GM10248 (cell line): ENCODE data around the gene BAIAP2L1.

Experiments used
- CTCF ChIA-PET: fragments of 300-600 bp; sonication (Branson Sonifier 250); formaldehyde crosslinking; extraction: SDS; loops from one replicate; lab custom pipeline; 2021; ENCODE audit warnings: antibody characterized with exemption; lab: Yijun Ruan, JAX
- POLR2A ChIA-PET: fragments of 350-650 bp; sonication (Branson Sonifier 250); formaldehyde crosslinking; extraction: SDS; loops from one replicate; lab custom pipeline; 2020; ENCODE audit warnings: antibody characterized with exemption; lab: Yijun Ruan, JAX
- DNase-seq: peaks from one replicate; pipeline ENCODE4 v3.0.0; 2012; ENCODE audit errors: extremely low spot score
- TF ChIP-seq, protein P1 (sequence below): IDR thresholded peaks from 2 replicates; pipeline ENCODE4 v1.5.1; 2012; ENCODE audit warnings: mild to moderate bottlenecking, low read depth; ENCODE audit errors: extremely low read depth, missing control alignments, control extremely low read depth

Gene BAIAP2L1

DNA sequence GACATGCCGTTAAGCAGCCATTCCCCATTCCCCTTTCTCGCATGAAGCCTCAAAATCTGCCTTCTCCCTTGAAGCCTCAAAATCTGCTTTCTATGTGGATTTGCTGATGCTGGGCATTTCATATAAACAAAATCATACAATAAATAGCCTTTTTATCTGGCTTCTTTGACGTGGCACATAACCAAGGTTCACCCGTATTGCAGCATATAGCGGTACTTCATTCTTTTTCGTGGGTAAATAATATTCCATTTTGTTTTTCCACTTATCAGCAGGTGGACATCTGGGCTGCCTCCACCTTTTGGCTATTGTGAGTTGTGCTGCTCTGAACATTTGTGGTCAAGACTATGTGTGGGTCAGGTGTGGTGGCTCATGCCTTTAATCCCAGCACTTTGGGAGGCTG lies 62.4 kb downstream of the BAIAP2L1 start:
- TF ChIP-seq, protein P1, sequence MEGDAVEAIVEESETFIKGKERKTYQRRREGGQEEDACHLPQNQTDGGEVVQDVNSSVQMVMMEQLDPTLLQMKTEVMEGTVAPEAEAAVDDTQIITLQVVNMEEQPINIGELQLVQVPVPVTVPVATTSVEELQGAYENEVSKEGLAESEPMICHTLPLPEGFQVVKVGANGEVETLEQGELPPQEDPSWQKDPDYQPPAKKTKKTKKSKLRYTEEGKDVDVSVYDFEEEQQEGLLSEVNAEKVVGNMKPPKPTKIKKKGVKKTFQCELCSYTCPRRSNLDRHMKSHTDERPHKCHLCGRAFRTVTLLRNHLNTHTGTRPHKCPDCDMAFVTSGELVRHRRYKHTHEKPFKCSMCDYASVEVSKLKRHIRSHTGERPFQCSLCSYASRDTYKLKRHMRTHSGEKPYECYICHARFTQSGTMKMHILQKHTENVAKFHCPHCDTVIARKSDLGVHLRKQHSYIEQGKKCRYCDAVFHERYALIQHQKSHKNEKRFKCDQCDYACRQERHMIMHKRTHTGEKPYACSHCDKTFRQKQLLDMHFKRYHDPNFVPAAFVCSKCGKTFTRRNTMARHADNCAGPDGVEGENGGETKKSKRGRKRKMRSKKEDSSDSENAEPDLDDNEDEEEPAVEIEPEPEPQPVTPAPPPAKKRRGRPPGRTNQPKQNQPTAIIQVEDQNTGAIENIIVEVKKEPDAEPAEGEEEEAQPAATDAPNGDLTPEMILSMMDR: no peak
- POLR2A ChIA-PET: no interaction called here
- DNase-seq: no peak
- CTCF ChIA-PET: interaction anchor here (1.0 kb wide), 1 partner anchor 16 kb away, joined by 3 read pairs; no protein-coding TSS in a partner anchor

DNA sequence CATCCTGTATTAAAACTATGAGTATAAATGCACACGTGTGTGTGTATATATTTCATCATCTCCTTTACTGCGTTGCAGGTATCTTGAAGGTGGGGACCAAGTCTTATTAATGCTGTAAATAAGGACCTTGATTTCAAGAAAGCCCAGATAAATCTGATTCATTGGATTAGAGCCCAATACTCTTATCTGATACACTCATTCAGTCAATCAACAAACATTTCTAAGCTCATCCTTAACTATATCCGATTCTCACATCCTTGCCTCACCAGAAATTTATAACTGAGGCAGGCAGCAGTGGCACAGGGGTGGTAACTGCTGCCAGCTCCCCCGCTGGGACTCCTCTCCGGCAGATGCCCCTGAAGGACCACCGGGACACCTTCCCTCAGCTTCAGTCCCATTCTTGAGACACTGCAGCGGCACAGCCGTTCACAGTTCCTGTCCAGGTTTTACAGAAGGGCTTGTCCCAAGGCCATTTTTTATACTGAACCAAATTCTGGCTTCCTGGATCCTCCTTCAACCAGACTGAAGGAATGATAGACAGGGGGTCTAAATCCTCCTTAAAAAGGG lies 65.4 kb downstream of the BAIAP2L1 start:
- CTCF ChIA-PET: no interaction called here
- TF ChIP-seq, protein P1: no peak
- DNase-seq: no peak
- POLR2A ChIA-PET: no interaction called here

DNA sequence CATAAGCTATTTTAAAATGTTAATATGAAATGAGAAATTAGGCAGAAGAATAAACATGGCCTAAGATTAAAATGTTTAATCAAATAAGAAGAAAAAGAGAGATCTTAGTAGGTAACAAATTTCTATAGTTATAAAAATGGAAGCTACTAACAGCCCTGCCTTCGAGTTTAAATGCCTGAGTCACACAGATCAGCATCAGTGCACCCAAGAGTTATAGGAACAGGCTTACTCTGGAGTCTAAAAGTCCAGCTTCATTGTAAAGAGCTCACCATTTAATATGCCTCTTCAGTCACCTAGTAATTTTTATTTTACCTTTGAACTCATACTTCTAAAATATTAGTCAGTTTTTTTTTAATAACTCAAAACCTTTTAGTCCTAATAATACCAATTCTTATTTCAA lies 66.8 kb downstream of the BAIAP2L1 start:
- POLR2A ChIA-PET: no interaction called here
- CTCF ChIA-PET: interaction anchor here (1.6 kb wide), 1 partner anchor 10 kb away, joined by 5 read pairs; no protein-coding TSS in a partner anchor
- TF ChIP-seq, protein P1: no peak
- DNase-seq: no peak

DNA sequence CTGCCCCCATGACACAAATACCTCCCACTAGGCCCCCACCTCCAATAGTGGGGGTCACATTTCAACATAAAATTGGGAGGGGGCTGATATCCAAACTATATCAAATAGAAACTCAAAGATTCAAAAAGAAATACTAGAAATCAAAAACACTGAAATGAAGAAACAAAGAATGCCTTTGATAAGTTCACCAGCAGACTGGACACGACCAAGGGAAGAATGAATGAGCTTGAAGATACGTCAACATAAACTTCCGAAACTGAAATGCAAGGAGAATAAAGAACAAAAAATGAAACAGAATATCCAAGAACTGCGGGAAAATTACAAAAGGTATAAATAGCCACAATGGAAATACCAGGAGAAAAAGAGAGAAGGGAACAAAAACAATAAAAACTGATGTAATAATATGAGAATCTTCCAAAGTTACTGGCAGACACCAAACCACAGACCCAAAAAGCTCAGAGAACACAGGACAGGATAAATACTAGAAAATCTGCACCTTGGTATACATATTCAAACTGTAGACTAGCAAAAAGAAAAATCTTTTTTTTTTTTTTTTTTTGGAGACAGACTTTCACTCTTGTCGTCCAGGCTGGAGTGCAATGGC lies 69.9 kb downstream of the BAIAP2L1 start:
- ChIA-PET POLR2A (no interaction called here), CTCF (interaction anchor here (1.1 to 1.5 kb wide), 2 partner anchors 25 to 547 kb away, joined by 3 to 5 read pairs; partner anchors contain the start of gene TRRAP)
- TF ChIP-seq, protein P1: no peak
- DNase-seq: no peak

DNA sequence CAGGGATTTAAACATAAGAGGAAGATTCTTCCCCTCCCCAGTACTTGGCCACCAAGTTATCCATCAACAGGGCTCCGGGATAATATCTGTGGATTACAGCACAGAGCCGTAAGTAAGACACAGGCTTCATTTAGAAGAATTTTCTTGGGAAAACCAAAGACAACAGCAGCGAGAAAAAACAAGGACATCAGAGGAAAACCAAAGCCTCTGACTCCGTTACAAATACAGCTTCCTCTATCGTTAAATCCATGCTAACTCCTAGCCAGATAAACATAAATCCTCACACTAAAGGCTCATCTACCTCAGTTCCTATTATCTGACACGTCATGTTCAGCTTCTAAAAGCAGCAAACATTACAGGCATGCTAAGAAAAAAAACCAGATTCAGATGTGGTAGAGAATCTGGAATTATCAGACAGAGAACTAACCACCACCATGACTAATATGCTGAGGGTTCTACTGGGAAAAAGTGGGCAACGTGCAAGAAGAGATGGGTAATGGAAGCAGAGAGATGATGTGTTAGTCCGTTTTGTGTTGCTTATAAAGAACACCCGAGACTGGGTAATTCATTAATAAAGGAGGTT lies 71.0 kb downstream of the BAIAP2L1 start:
- ChIA-PET POLR2A (no interaction called here), CTCF (interaction anchor here (1.1 to 1.5 kb wide), 2 partner anchors 24 to 548 kb away, joined by 3 to 5 read pairs; partner anchors contain the start of gene TRRAP)
- TF ChIP-seq, protein P1: no peak
- no peak for DNase-seq

DNA sequence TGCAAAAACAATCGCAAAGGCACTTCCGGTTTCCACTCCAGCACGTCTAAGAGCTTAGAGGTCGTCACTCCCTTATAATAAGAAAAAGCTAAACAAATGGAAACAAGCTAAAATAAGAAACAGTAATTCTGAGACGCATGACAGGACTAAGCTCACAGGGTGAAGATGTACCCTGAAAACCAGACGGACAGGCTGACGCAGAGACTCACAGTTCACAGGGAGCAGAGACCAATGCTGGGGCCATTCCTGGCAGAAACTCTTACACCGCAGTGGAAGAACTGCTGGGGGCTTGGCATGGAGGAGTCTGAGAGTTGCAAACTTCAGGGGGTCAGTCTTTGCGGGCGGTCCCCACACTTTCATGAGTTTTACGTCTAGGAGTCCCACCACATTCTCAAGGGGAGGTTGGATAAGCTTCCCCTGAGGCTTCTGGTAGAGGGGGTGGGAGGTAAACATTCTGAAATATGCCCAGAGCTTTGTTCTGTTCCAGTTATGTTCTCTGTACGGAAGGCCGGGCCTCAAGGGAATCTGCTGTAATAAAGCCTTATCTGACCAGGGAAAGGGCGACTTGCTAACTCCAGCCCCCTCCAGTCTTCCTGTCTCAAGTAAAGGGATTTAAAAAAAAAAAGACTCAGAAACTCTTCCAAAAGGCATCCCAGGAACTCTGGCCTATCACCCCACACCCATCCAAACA lies 71.6 kb downstream of the BAIAP2L1 start:
- ChIA-PET CTCF (interaction anchor here (0.9 to 1.6 kb wide), 3 partner anchors 11 to 23 kb away, joined by 4 to 6 read pairs (median 5); no protein-coding TSS in a partner anchor), POLR2A (no interaction called here)
- no peak for DNase-seq

More for the DNA sequence above, 71.6 kb downstream of the BAIAP2L1 start:
- TF ChIP-seq, protein P1: no peak
